ENCODE results near the gene CERS1.

CERS1 gene

DNA sequence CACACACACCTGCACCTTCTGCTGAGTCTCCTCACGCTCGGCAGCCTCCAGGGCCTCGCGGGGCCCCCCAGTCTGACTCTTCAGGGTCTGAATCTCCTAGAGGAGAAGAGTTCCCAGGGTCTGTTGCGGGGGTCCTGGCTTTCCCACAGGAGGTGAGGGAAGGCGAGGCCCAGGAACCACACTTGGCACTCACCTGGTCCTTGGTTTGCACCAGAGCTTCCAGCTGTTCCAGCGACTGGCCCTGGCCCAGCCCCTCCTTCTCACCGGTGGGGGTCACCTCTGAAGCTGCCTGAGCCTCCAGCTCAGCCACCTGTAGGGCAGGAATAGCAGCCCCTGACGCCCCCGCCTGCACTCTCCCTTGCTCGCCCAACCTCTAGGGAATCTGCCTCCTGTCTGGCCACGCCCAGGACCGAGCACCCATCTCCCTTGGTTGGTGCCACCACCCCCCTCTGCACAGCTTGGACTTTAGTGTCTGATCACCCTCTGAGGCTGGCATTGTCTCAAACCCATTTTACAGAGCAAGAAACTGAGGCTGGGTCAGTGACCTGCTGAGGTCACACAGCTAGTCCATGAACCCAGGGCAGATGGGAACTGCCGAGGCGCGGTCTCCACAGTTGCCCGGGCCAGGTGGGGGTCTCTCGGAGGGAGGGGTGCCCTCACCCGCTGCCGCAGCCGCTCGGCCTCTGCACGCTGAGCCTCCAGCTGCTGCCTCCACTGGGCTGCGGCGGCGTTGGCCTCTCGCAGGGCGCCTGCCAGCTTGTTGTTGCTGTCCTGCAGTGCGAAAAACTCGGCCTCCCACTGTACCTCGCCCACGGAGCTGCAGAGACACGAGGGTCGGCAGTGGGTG, 35.6 kb upstream of the CERS1 start:
- Histone ChIP-seq H3K4me3 (replicated peaks; ENCODE audit: low read depth, low read length) (no peak overlapping the region), H3K36me3 (ENCODE audit: control insufficient read depth, insufficient read depth, low read length) (peaks cover 7% of the 10 kb centered on the region), H3K27me3 (replicated peaks; ENCODE audit: control insufficient read depth, insufficient read depth, low read length) (no peaks in the 10 kb centered on the region)
- TF ChIP-seq, protein P1, sequence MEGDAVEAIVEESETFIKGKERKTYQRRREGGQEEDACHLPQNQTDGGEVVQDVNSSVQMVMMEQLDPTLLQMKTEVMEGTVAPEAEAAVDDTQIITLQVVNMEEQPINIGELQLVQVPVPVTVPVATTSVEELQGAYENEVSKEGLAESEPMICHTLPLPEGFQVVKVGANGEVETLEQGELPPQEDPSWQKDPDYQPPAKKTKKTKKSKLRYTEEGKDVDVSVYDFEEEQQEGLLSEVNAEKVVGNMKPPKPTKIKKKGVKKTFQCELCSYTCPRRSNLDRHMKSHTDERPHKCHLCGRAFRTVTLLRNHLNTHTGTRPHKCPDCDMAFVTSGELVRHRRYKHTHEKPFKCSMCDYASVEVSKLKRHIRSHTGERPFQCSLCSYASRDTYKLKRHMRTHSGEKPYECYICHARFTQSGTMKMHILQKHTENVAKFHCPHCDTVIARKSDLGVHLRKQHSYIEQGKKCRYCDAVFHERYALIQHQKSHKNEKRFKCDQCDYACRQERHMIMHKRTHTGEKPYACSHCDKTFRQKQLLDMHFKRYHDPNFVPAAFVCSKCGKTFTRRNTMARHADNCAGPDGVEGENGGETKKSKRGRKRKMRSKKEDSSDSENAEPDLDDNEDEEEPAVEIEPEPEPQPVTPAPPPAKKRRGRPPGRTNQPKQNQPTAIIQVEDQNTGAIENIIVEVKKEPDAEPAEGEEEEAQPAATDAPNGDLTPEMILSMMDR (IDR thresholded peaks at IDR 0.05; ENCODE audit: insufficient read depth, low read length, poor library complexity, severe bottlenecking) = no peak
- DNase-seq (ENCODE audit: extremely low read depth, insufficient read length) = no peak

DNA sequence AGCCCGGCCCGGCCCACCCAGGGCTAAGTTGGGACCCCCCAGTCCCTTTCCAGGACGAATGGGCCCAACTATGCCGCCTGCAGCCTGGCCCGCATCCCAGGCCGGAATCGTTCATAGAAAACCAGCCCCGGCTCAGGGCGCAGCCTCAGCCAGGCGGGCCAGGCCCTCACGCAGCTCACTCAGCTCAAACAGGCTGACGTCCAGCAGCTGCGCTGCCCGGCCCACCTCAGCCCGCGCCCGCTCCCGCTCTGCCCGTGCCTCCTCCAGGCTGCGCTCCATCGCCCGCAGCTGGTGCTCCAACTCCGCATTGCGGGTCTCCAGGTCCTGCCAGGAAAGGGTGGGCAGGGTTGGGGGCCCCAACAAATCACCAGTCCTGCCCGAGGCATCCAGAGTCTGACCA, 33.4 kb upstream of the CERS1 start:
- no peak for DNase-seq (ENCODE audit: extremely low read depth, insufficient read length)
- Histone ChIP-seq H3K36me3 (ENCODE audit: control insufficient read depth, insufficient read depth, low read length) (peaks cover 20% of the 10 kb centered on the region), H3K4me3 (replicated peaks; ENCODE audit: low read depth, low read length) (no peak overlapping the region), H3K27me3 (replicated peaks; ENCODE audit: control insufficient read depth, insufficient read depth, low read length) (no peaks in the 10 kb centered on the region)
- TF ChIP-seq, protein P1 (IDR thresholded peaks at IDR 0.05; ENCODE audit: insufficient read depth, low read length, poor library complexity, severe bottlenecking) = no peak

DNA sequence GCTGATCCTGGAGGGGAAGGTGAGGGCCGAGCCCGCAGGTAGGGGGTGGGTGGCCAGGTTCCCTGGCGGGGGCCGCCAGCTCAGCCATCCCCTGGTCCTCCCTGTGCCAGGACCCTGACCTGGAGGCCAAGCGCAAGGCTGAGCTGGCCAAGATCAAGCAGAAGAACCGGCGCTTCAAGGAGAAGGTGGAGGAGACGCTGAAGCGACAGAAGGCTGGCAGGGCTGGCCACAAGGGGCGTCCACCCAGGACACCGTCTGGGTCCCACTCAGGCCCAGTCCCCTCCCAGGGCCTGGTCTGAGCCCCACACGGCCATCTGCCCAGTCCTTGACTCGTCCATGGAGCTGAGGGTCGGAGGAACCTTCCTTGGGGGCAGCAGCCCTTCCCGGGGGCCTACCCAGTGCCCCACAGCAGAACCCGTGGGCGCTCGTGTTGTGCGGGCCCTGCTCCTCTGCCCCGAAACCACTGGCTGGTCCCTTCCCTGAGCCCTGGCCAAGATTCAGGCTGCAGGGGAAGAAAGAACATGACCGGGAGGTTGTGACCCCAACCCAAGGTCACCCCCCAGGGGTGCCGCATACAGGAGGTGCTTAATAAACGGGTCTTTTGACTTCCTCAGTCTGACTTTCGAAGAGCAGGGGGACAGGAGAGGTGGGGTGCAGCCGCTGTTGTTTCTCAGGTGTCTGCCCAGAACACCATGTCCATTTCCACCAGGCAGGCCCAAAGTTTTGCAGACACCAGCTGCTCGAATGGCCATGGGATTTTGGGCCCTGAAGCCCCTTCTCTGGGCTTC, 32.3 kb upstream of the CERS1 start:
- peaks cover 25% of the 10 kb centered on the region for H3K36me3 ChIP-seq (ENCODE audit: control insufficient read depth, insufficient read depth, low read length)
- TF ChIP-seq, protein P1 (IDR thresholded peaks at IDR 0.05; ENCODE audit: insufficient read depth, low read length, poor library complexity, severe bottlenecking) = no peak
- DNase-seq (ENCODE audit: extremely low read depth, insufficient read length) = no peak

DNA sequence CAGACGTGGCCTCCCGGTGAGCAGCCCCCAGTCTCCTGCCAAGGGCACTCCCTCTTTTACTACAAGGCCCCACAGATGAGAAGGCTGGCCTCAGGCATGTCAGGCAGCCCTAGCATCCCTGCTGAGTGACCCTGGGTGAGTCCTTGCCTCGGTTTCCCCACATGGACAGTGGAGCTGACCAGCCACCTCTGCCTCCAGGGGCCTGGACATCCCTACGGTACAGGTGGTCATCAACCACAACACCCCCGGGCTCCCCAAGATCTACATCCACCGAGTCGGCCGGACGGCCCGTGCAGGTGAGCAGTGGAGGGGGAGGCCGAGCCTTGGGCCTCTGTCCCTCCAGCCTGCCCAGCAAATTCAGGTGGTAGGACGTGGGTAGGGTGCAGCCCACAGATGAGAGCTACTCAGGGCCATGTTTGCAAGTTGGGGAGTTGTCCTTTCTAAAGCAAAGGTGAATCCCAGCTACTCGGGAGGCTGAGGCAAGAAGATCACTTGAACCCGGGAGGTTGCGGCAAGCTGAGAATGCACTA, 28.8 kb upstream of the CERS1 start:
- peaks cover 38% of the 10 kb centered on the region for H3K36me3 ChIP-seq (ENCODE audit: control insufficient read depth, insufficient read depth, low read length)
- no peaks in the 10 kb centered on the region for H3K27me3 ChIP-seq (replicated peaks; ENCODE audit: control insufficient read depth, insufficient read depth, low read length)
- H3K4me3 ChIP-seq (replicated peaks; ENCODE audit: low read depth, low read length) = no peak overlapping the region
- TF ChIP-seq, protein P1 (IDR thresholded peaks at IDR 0.05; ENCODE audit: insufficient read depth, low read length, poor library complexity, severe bottlenecking) = no peak
- DNase-seq (ENCODE audit: extremely low read depth, insufficient read length) = no peak

More for the DNA sequence above, 32.3 kb upstream of the CERS1 start:
- H3K27me3 ChIP-seq (replicated peaks; ENCODE audit: control insufficient read depth, insufficient read depth, low read length) = no peaks in the 10 kb centered on the region
- no peak overlapping the region for H3K4me3 ChIP-seq (replicated peaks; ENCODE audit: low read depth, low read length)

DNA sequence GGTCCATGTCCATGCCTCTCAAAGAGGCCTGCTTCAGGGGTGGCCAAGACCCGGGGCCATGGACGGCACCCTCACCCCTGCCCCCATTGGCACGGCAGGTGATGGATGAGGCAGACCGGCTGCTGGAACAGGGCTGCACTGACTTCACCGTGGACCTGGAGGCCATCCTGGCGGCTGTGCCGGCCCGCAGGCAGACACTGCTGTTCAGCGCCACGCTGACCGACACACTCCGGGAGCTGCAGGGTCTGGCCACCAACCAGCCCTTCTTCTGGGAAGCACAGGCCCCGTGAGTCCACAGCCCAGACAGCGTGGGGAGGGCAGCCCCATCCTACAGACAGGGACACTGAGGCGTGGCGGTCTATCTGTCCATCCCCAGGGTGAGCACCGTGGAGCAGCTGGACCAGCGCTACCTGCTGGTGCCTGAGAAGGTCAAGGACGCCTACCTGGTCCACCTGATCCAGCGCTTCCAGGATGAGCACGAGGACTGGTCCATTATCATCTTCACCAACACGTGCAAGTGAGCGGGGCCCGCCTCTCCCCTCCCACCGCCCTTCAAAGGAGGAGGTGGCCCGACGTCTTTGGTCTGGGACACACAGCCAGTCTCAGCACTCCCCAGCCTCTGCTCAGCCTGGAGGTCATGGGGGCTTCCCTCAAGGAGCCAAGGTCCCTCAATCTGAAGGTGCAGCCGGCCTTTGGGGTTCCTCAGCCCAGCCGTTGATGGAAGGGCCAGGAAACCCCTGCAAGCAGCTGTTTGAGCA, 26.4 kb upstream of the CERS1 start:
- Histone ChIP-seq H3K4me3 (replicated peaks; ENCODE audit: low read depth, low read length) (no peak overlapping the region), H3K27me3 (replicated peaks; ENCODE audit: control insufficient read depth, insufficient read depth, low read length) (no peaks in the 10 kb centered on the region), H3K36me3 (ENCODE audit: control insufficient read depth, insufficient read depth, low read length) (peaks cover 31% of the 10 kb centered on the region)
- TF ChIP-seq, protein P1 (IDR thresholded peaks at IDR 0.05; ENCODE audit: insufficient read depth, low read length, poor library complexity, severe bottlenecking) = no peak
- no peak for DNase-seq (ENCODE audit: extremely low read depth, insufficient read length)

All from GM06990 (cell line).